DMS53 treated with DMSO at 0.1 percent for 48 hours (cell line): Measurements from ENCODE around the gene PTPRB.

Experiments used
- DNase-seq: peaks from one replicate; lab custom pipeline; 2025; ENCODE audit not compliant: unreplicated experiment; lab: John Stamatoyannopoulos, UW

Gene PTPRB

DNA sequence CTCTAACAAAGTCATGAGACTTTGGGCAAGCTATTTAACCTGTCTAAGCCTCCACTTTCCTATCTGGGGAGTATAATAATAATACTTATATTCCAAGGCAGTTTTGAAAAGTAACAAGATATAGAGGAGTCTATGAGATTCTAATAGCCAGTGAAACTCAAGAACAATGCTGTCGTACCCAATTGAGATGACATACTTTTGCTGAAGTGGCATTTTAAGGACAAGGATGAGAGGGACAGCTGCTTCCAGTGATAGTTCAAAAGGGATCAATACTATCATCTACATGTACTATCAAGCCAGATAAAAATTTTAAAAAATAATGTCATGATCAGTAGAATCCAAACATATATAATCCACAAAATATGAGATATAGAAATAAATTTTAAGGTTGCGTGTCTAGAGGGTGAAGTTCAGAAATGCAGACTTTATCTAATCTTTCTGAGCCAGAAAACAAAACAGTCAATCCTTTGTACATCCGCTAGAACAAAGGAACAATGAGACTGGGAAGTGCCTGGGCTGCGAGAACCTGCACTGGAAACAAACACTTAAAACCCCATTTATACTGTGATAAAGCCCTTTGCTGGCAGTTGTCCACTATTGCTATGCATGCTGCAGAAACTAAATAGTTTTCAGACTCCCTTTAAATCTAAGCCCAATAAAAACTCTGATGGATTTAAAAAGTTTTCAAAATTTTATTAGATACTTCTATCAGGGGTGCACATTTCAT, 38.6 kb downstream of the PTPRB start:
- peak; percentile 74 for DNase-seq

DNA sequence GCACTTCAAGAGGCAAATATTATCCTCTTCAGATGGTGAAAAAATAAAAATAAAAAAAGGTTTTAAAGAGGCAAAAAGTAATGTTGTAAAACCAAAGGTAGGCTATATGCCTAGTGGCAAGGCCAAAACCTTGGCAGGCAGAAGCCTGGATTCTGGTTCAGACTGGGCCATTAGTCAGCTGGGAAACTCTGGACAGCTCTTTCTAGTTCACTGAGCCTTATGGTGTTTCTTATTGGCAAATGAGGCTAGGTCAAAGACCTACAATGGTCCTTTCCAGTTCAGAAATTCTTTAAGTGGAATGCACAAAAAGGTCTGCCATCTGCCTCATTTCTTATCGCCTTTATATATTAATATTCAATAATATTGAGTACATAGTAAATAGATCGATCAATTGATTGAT, 44.6 kb downstream of the PTPRB start:
- DNase-seq = no peak

DNA sequence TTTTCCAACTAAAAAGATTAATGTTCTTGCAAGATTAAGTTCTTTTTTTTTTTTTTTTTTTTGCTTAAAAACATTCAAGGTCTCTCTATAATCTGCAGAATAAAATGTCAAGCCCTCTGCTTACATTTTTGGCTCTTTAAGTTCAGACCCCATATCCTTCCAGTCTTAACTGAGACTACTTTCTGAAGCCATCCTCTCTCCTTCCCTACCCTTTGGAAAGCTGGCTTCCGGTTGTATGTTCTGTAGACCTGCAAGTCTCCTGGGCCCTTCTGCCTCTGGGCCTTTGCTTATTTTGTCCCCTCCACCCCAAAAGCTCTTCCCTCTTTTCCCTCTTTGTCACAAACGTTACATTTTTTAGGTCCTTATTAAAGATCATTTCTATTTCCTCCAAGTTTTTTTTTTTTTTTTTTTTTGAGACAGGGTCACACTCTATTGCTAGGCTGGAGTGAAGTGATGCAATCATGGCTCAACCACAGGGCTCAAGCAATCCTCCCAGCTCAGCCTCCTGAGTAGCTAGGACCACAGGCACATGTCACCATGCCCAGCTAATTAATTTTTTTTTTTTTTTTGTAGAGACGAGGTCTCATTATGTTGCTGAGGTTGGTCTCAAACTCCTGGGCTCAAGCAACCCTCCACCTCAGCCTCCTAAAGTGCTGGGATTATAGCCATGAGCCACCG, 46.5 kb downstream of the PTPRB start:
- DNase-seq = no peak

DNA sequence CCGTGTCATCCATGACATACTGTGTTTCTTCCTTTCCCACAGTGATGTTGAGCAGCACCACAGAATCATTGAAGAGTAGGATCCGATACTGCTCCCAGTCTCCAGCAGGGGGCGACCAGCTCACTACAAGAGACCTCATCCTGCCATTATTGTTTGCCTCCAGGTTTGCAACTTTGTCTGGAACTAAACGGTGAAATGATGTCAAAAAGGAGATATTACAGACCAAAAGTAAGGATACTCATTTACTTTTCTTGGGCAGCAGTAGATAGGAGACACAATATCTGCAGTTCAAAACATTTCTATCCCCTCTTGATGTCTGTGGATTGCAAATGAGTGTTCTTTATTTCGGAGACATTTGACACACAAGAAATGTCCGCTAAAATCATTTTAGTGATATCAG, 47.2 kb downstream of the PTPRB start:
- DNase-seq = peak; percentile 79

DNA sequence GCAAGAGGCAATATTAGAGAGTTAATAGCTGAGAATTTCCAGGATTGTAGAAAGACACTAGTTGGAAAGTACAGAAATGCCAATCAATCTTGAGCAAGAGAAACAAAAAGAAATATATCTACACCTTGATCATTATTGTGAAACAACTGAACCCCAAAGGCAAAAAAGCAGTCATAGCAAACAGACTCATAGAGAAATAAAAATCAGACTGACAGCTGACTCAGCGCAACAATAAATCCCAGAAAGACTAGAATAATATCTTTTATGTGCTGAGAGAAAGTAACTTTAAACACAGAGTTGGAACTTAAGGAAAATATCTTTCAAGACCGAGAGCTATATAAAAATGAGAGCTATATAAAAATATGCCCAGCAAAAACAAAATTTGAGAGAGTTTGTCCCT, 52.9 kb downstream of the PTPRB start:
- DNase-seq = no peak

DNA sequence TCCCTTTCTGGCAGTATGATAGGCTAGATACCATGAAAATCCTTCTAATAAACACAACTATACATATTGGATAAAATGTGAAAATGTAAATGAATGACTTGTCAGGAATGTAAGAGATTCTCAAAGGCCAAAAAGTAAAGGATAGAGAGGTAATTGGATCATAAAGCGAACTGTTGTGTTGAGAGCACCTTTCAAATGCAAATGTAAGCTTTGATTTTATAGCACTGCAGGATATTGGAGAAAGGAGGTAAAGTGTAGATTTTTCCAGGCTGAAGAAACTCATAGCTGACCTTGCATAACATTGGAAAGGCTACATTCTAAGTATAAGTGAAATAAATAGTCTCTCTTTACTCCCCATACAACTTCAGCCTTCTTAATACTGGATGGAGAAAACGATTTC, 54.0 kb downstream of the PTPRB start:
- no peak for DNase-seq

DNA sequence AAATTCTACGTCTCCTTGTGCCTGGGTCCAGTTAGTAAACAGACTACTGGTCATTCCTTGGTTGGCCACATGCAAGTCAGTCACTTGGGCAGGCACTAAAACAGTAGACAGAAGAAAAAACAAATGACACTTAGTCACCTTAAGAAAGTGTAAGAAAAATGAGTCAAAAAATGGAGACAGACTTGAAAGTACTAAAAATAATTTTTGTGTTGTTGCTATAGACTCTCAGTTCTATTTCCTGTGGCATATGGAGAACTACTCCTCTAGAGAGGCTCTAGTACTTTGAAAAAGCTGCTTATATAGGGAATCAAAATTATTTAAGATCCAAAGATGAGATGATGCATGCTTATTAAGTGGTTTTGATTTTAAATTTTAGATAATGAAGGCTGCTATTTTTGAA, 56.0 kb downstream of the PTPRB start:
- DNase-seq = no peak

DNA sequence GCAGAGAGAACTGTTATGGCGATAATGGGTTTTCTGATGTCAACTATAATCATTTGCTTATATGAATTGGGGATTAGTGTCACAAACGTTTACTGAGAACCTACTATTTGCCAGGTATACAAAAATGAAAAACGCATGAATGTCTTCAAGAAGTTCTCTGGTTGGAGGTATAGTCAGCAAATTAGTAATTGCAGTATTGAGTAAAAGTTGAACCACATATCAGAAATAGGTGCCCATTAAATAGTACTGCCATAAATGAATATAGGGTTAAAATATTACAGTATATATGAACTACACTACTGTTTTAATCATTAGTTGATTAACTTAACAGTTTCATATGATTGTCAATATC, 60.0 kb downstream of the PTPRB start:
- no peak for DNase-seq

DNA sequence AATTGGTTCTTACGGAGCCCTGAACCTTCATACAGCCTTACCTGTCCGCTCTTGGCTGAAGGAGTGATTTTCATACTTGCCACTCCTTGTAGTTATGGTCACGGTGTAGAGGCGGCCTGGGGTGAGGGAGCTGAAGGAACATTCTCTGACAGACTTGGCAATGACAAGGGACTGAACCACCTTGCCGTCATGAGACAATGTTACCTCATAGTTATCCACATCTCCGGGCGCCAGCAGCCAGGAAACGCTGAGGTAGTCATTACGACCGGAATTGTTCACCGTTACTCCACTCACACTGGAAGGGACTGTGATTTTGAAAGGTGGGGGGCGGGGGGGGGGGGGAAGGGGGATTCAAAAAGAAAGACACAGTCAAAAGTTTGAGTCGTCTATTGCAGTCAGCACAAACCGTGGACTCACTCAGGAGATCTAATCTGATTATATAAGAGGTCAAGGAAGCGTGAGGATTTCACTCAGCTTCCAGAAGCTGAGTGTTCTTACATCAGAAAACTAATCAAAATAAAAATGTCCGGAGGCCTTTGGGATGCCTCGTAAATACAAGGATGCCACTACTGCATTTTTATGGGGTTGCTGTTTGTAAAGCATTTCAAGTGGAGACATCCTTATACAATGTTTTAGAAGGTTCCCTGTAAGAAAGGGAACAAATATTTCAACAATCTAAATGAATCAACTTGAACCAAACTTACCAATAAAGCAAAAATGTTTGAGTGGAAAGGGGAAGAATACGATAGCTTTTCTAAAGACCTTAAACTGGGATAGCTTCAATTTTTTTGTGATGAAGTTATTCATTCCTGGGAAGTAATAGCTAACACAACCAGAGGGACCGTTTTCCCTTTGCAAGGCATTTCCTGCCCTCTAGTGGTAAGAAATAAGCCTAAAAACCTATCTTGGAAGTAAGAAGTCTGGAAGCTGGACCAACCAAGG, 60.6 kb downstream of the PTPRB start:
- DNase-seq = peak; percentile 76

DNA sequence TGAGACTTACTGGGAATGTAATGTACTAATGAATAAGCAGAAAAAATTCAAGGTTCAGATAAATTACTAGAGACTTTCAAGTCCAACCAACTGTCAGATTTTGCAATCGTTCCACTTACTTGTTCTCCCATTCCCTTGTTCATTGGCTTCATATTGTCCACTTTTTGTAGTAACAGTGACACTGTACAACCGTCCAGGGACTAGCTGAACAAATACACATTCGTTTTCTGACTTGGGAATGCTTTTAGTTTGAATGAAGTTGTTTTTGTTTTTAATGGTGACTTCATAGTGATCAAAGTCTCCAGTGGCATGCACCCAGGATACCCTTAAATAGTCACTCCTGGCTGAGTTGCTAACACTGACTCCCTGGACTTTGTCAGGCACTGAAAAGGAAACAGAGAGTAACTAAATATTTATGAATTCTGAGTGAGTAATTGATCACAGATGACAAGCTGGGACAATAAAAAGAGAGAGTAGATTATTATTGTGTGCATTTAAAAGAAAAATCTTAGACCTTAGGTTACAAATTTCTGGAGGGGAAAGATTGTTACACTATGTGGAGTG, 65.4 kb downstream of the PTPRB start:
- DNase-seq = no peak

DNA sequence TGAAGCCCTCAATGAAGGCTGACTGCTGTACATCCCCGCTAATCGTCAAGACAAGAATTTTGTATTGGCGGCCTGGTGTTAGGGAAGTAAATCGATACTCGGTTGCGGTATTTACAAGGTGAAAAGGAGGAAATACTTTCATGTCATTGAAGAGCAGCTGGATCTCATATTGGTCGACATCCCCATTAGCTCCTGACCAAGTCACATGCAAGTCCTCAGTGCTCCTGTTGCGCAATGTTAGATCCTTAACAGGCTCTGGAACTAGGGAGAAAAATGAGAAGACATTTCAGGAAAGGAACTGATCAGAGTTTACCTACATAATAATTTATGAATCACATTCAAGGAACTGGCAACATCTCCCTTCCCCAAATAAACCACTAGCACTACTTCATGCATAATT, 66.2 kb downstream of the PTPRB start:
- DNase-seq = no peak

DNA sequence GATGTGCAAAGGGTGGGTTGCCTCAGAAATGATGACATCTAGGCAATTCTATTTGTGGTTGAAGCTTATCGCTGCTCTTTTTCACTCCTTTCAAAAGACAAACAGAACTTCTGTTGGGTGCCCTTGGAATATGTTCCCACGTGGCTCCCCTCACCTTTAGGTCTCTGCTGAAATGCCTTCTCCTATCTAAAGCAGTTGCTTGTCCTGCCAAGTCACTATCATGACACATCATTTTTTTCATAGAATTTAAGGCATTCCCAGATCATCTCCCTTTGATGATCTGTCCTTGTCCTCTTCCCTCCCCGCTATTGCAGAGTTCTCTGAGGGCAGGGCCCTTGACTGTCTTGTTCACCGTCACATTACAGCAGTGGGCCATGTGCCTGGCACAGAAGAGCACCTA, 75.7 kb downstream of the PTPRB start:
- DNase-seq = no peak

DNA sequence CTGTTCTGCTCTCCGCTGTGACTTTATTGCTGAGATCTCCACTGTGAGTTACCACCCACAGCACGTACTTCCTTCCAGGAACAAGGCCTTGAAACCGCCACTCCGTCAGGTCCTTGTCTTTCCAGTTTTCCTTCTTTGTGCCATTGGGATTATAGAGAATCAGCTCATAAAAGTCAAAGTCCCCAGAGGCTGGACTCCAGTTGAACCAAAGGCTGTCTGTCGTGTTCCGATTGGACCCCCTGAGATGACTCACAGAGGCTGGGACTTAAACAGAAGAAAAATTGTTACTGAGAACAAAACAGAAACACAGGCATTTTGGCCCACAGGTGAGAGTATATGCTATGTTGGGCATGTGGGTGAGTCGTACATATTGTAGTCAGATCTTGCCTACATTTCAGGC, 76.6 kb downstream of the PTPRB start:
- no peak for DNase-seq

DNA sequence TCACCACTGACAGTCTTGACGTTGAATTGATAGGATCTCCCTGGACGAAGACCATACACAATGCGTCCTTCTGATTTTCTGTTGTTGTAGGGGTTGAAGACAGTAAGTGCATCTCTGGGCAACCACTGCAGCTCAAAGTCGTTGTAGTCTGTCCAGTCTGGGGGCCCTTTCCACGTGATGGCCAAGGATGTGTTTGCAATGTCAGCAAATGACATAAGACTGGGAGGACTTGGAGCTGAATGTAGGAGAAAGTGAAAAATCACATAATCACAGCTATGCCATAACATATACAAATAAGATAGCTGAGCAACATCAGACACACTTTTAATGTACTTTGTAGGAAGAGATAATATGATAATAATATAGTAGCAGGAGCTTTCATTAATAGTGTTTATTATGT, 77.8 kb downstream of the PTPRB start:
- DNase-seq = no peak

DNA sequence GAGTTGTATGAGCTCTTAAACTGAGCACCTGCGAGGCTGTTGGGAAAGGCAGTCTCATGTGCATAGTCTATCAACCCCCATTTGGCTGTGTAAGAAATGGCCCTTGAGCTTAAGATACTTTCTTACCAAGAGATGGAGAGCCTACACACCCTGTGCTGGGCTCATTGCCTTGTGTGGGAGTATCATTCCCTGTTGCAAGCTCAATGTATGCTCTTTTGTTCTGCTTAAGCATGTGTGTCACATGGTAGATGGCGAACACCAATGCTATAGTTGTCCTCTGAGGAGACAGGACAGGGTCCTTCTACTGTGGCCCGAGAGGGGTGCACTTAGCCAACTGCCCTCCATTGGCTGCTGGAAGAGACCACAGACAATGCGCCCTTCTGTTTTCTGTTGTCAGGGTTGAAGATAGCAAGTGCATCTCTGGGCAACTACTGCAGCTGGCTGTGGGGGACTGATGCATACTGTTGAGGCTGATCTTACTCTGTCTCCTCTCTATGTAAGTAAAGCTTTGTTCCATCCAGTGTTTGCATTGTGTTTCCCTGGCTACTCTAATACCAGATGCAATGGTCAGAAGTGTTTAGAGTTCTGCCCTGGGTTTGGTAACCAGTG, 79.5 kb downstream of the PTPRB start:
- DNase-seq = no peak

DNA sequence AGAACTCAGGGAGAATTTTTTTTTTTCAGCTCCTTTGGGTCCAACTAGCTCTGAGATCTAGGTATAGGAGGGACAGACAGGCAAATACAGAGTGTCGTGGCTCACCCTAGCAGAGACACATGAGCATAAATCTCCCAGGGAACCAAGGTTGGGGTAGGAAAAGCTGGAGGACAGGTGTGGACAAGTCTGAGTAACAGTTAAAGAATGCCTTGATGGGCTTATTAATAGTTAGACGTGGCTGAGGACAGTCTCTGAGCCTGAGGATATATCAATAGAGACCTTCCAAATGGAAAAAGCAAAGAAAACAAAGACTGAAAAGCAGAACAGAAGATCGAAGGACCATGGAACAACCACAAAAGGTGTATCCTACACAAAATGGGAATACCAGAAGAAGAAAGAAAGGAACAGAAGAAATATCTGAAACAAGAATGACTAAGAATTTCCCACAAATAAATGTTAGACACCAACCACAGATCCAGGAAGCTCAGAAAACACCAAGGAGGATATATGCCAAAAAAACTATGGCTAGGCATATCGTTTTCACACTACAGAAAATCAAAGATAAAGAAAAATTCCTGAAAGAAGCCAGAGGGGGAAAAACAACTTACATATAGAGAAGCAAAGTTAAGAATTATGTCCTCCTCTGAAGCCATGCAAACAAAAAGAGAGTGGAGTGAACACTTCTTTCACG, 80.9 kb downstream of the PTPRB start:
- no peak for DNase-seq

DNA sequence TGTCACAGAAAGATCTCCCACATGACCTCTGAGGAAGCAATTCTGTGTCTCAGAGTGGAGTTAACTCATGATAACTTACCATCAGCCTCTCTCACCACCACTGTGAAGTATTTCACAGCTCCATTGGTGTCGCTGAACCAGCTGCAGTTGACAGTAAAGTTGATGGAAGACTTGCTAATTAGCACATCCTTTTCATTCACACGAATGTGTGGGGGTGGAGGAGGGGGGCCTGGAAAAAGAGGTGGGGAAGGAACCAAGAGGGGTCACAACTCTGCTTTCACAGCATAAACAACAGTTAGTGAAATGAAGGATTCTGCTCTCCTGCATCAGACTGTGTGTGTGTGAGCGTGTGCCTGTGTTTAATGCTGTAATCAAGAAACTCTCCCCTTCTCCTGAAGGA, 82.1 kb downstream of the PTPRB start:
- DNase-seq = no peak

DNA sequence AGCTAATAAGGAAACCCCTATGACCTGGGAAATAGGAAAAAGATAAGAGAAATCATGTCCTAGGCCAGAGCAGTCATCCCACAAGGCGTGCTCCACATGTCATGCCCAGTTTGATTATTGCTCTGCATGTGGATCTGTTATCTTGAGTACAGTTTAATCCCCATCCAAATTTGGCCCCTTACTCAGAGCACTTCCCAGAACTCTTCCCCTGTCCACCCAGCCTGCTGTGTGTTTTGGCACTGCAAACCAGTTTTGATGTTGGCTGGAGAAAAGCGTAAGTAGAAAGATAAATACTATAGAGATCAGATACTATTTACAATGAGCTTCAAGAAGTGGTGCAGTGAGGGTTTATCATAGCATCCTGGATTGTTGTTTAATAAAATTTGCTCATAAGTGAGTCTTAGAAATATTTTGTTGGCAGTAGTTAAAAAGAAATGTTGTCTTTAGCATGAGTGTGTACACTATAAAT, 83.8 kb downstream of the PTPRB start:
- no peak for DNase-seq

DNA sequence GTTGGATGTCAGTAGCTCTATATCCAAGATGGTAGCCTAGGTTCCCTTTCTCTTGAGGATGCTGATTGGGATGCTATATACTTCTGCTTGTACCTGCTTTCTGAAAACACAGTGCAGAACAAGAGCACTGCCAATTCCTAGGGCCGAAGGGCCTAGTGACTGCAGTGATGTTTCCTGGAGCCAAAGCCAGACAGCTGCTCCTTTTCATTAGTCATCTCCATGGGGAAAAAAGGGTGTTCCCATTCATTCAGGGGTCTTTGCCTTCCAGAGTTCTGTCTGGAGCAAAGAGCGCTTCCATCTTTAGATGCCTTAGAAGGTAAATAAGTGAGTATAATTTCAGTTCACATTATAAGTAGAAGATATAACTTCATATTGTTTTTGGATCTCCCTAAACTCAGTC, 85.5 kb downstream of the PTPRB start:
- DNase-seq = no peak

DNA sequence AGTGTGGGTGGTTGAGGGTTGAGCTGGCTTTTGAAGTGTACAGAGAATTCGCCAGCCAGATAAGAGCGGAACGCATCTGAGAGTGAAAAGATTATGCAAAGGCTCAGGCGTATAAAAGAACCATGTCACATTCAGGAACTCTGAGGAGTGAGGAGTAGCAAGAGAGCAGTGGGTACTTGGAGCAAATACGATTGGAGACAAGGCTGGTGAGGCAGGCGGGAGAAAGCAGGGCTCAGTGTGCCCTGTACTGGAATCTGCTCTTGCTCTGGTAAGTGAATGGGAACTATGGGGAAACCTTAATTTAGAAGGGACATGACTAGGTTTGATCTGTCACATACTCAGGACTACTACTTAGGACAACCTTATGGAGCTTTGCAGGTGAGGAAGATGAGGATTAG, 87.0 kb downstream of the PTPRB start:
- DNase-seq = no peak
